Astrocyte of the spinal cord (primary cell): ENCODE data around the gene MATN4.

Experiments used
- DNase-seq: peaks from one replicate; pipeline ENCODE4 v3.0.0; 2011; ENCODE audit warnings: low read depth, low spot score
- H3K4me3 ChIP-seq: 2 replicates; pipeline ENCODE4 v1.5.1; 2011; ENCODE audit warnings: low read depth, mild to moderate bottlenecking, low read length, moderate library complexity
- CTCF ChIP-seq: IDR thresholded peaks from 2 replicates; pipeline ENCODE4 v1.5.1; 2012; ENCODE audit warnings: low read depth, mild to moderate bottlenecking, low read length, inconsistent platforms
- in situ Hi-C: cut with HindIII; loops from 2 replicates; pipeline ENCODE4 v1.10.0; 2017; ENCODE audit warnings: low sequenced_read_pairs

The MATN4 gene

DNA sequence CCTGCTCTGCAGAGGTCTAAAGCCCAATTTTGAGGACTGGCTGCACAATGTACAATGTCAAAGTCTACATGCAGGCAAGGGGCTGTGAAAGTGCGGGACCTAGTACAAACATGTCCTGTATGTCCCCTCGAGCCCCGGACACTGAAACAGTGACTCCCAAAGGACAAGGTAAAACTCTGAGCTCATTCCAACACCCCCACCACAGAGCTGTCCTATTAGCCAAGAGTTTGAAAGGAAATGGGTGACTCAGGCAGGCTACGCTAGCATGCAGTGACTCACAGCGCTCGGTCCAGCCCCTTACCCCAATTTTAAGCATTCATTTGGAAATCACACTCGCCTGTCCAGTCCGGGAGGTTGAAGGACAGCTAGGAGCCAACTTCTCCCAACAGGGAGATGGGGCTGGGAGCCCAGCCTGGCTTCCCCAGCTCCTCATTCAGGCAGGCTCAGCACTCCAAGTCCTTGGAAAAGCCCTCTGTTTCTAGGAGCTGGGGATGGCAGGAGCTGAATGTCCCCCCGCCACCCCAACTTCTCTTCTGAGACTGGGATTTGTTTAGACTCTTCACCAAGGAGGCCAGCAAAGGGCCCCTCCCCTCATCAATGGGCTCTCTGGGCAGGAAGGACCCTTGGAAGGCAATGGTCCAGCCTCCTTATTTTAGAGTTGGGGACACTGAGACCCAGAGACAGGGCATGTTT lies 36.2 kb upstream of the MATN4 start:
- in situ Hi-C loops: no loop called here
- H3K4me3 ChIP-seq: peak overlapping the region; percentile 12
- TF ChIP-seq CTCF: no peak
- peak; percentile 87 for DNase-seq

GRCh38 chr20:45343532-45344167 lies 35.6 kb upstream of the MATN4 start:
- in situ Hi-C loops: no loop called here
- no peak for DNase-seq
- no peak for TF ChIP-seq CTCF
- H3K4me3 ChIP-seq: no peak overlapping the region

- no peak overlapping the region for H3K4me3 ChIP-seq
- TF ChIP-seq CTCF: no peak
- DNase-seq: no peak
- in situ Hi-C loops: no loop called here
Measured at GRCh38 chr20:45342855-45343531, 34.9 kb upstream of the MATN4 start.

- in situ Hi-C loops: no loop called here
- peak; percentile 47 for DNase-seq
- TF ChIP-seq CTCF: no peak
- peak overlapping the region; percentile 12 for H3K4me3 ChIP-seq
Measured at GRCh38 chr20:45341939-45342854, 34.1 kb upstream of the MATN4 start.

GRCh38 chr20:45341579-45341938 lies 33.5 kb upstream of the MATN4 start:
- DNase-seq: no peak
- TF ChIP-seq CTCF: no peak
- H3K4me3 ChIP-seq: no peak overlapping the region
- in situ Hi-C loops: no loop called here

DNA sequence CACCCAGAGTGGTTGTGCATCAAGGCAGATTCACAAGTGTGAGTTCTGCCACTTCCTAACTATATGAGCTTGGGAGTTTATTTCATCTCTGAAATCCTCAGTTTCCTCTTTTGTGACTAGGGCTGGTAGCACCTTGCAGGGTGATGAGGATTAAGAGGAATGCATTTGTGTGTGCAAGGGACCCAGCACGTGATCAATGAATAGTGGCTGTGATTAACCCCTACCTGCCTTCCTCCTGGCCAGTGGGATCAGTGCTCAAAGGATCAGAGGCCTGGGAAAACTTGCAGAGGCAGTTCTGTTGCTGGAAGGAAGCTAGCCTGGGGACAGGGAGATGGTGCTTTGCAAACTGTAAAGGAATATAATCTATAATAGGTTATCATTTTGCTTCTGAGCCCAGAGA lies 32.9 kb upstream of the MATN4 start:
- in situ Hi-C loops: no loop called here
- DNase-seq: no peak
- no peak overlapping the region for H3K4me3 ChIP-seq
- no peak for TF ChIP-seq CTCF
